Hepatocyte (in vitro differentiated cells): ENCODE data around the gene PKM. TPM values are rescaled to one million over a fixed set of nuclear protein-coding genes. Genes with fewer than 3 reads are reported as not detected.

Source experiments
- DNase-seq: peaks from one replicate; pipeline ENCODE4 v3.0.0-alpha.2; 2016; ENCODE audit warnings: low spot score
- H2AFZ ChIP-seq: fragments of 200-600 bp; sonication (generic); 2 replicates; pipeline ENCODE4 v1.6.0; 2016; ENCODE audit warnings: antibody characterized with exemption, mild to moderate bottlenecking
- H3K27ac ChIP-seq: fragments of 200-600 bp; sonication (generic); 2 replicates; pipeline ENCODE4 v1.5.1; 2016; ENCODE audit warnings: mild to moderate bottlenecking
- H3K27me3 ChIP-seq: fragments of 200-600 bp; sonication (generic); 2 replicates; pipeline ENCODE4 v1.6.1; 2016
- H3K36me3 ChIP-seq: fragments of 200-600 bp; sonication (generic); replicated peaks from 2 replicates; pipeline ENCODE4 v1.5.1; 2016; ENCODE audit warnings: low read depth; ENCODE audit not compliant: insufficient read depth
- H3K4me1 ChIP-seq: fragments of 200-600 bp; sonication (generic); 2 replicates; pipeline ENCODE4 v1.5.1; 2016; ENCODE audit warnings: mild to moderate bottlenecking, moderate library complexity; ENCODE audit not compliant: insufficient read depth
- H3K4me2 ChIP-seq: fragments of 200-600 bp; sonication (generic); 2 replicates; pipeline ENCODE4 v1.6.0; 2016
- H3K4me3 ChIP-seq: fragments of 200-600 bp; sonication (generic); 2 replicates; pipeline ENCODE4 v1.5.1; 2016; ENCODE audit warnings: mild to moderate bottlenecking
- H3K79me2 ChIP-seq: fragments of 200-600 bp; sonication (generic); 2 replicates; pipeline ENCODE4 v1.6.0; 2017; ENCODE audit warnings: mild to moderate bottlenecking
- H3K9me2 ChIP-seq: fragments of 200-600 bp; sonication (generic); replicated peaks from 2 replicates; pipeline ENCODE4 v1.6.0; 2017; ENCODE audit warnings: mild to moderate bottlenecking; ENCODE audit not compliant: insufficient read depth
- H3K9me3 ChIP-seq: fragments of 200-600 bp; sonication (generic); 2 replicates; pipeline ENCODE4 v1.5.1; 2016; ENCODE audit warnings: low read depth, mild to moderate bottlenecking
- H4K20me1 ChIP-seq: fragments of 200-600 bp; sonication (generic); 2 replicates; pipeline ENCODE4 v1.6.0; 2016; ENCODE audit warnings: mild to moderate bottlenecking; ENCODE audit not compliant: insufficient read depth, poor library complexity, severe bottlenecking
- EZH2 ChIP-seq: fragments of 200-600 bp; sonication (generic); IDR thresholded peaks from 2 replicates; pipeline ENCODE4 v1.6.1; 2016; ENCODE audit warnings: antibody characterized with exemption, mild to moderate bottlenecking, borderline replicate concordance
- EZH2phosphoT487 ChIP-seq: fragments of 200-600 bp; sonication (generic); IDR thresholded peaks from one replicate; pipeline ENCODE4 v1.6.1; 2018; ENCODE audit warnings: antibody characterized with exemption, mild to moderate bottlenecking, low read depth, moderate library complexity; ENCODE audit not compliant: unreplicated experiment, severe bottlenecking
- WGBS: methylation state at CpG from one replicate; pipeline ENCODE4 v1.1.6; 2016; ENCODE audit warnings: low lambda C conversion rate; ENCODE audit errors: missing lambda C conversion rate; 5-methylcytosine and 5-hydroxymethylcytosine counted together
- polyA plus RNA-seq: library from polyadenylated mRNA; unstranded; fragments of >200 nt; fragmentation: Nextera tagmentation; extraction: Ambion mirVana; gene quantifications from 2 replicates; pipeline ENCODE4 v1.2.1, GENCODE V29; 2016
- total RNA-seq: library from RNA; depleted of rRNA; stranded (reverse); fragments of >200 nt; gene quantifications from 2 replicates; pipeline ENCODE4 v1.2.3, GENCODE V29; 2014
- TF ChIP-seq, protein P1 (sequence below): fragments of 200-600 bp; sonication (generic); IDR thresholded peaks from 2 replicates; pipeline ENCODE4 v1.5.1; 2016; ENCODE audit warnings: antibody characterized with exemption, mild to moderate bottlenecking; ENCODE audit not compliant: poor library complexity

PKM gene
- total and polyA plus RNA-seq, 2 experiments from 2014 or later = 314 to 376 TPM

DNA sequence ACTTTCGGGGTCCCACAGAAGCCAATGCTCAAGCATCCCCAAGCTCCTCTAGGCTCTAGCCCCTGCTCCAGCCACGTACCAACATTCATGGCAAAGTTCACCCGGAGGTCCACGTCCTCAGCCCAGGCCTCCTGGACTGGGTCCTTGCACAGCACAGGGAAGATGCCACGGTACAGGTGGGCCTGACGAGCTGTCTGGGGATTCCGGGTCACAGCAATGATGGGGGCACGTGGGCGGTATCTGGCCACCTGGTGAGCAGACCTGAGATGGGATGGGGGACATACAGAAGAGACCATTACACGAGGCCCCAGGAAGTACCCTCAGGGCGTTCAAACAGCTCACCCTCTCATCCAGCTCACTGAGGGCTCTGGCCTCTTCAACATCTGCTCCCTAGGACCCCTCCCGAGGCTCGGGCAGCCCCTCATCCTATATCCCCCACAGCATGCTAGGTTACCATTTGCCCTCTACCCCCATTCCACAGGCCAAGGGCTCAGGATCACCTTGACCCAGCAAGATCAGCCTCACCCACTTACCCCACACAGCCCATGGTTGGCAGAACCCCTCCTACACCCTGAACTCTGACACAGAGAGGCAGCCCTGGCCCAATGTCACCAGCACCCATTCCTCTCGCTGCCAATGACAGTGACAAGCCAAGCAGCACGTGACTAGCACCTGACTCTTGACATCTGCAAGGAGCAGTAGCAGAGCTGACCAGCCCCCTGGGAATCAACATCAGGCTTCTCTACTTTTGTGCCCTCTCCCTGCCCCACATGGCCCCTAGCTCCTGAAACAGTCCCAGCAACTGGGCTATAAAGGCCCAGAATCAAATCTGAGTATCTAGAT is 30.4 kb downstream of the PKM start:
- Histone ChIP-seq H3K9me2 (no peaks in the 10 kb centered on the region), H3K4me1 (no peaks in the 10 kb centered on the region), H3K9me3 (no peaks in the 10 kb centered on the region), H2AFZ (no peak overlapping the region), H3K4me2 (no peak overlapping the region), H3K27me3 (peaks cover 13% of the 10 kb centered on the region), H3K27ac (no peak overlapping the region), H3K79me2 (no peaks in the 10 kb centered on the region), H3K36me3 (no peaks in the 10 kb centered on the region), H3K4me3 (no peak overlapping the region), H4K20me1 (no peaks in the 10 kb centered on the region)
- no peak for DNase-seq
- 94% methylated on average over 15 of the region's 15 CpGs for WGBS
- TF ChIP-seq, protein P1, sequence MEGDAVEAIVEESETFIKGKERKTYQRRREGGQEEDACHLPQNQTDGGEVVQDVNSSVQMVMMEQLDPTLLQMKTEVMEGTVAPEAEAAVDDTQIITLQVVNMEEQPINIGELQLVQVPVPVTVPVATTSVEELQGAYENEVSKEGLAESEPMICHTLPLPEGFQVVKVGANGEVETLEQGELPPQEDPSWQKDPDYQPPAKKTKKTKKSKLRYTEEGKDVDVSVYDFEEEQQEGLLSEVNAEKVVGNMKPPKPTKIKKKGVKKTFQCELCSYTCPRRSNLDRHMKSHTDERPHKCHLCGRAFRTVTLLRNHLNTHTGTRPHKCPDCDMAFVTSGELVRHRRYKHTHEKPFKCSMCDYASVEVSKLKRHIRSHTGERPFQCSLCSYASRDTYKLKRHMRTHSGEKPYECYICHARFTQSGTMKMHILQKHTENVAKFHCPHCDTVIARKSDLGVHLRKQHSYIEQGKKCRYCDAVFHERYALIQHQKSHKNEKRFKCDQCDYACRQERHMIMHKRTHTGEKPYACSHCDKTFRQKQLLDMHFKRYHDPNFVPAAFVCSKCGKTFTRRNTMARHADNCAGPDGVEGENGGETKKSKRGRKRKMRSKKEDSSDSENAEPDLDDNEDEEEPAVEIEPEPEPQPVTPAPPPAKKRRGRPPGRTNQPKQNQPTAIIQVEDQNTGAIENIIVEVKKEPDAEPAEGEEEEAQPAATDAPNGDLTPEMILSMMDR = no peak
- TF ChIP-seq EZH2phosphoT487 (no peak), EZH2 (no peak)

DNA sequence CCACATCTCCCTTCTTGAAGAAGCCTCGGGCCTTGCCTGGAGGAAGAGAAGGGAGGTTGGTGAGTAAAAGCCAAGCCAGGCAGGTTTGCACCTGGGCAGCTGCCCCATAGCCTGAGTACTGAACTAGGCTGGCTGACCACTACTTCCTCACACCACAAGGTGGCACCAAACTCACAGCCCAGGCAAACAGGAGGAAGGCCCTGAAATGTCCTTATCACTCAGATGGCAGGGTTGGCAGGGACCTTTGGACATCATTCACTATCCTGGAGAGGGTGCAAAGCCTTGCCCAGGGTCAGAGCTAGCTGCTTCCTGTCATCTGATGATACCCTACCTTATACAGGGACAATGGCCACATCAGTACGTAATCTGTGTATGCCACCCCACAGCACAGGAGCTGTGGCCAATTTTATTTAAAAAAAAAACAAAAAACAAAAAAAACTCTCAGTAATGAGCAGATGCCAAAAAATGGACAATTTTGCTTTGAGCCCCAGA is 31.2 kb downstream of the PKM start:
- Histone ChIP-seq H3K4me3 (no peak overlapping the region), H3K79me2 (no peaks in the 10 kb centered on the region), H3K9me2 (no peaks in the 10 kb centered on the region), H3K27me3 (peaks cover 13% of the 10 kb centered on the region), H3K9me3 (no peaks in the 10 kb centered on the region), H4K20me1 (no peaks in the 10 kb centered on the region), H3K36me3 (no peaks in the 10 kb centered on the region), H3K4me2 (no peak overlapping the region), H2AFZ (no peak overlapping the region), H3K4me1 (no peaks in the 10 kb centered on the region), H3K27ac (no peak overlapping the region)
- DNase-seq = peak; percentile 85
- no peak for TF ChIP-seq EZH2
- no peak for TF ChIP-seq EZH2phosphoT487
- TF ChIP-seq, protein P1 = peak; percentile 85
- 73% methylated on average over 2 of the region's 2 CpGs for WGBS

DNA sequence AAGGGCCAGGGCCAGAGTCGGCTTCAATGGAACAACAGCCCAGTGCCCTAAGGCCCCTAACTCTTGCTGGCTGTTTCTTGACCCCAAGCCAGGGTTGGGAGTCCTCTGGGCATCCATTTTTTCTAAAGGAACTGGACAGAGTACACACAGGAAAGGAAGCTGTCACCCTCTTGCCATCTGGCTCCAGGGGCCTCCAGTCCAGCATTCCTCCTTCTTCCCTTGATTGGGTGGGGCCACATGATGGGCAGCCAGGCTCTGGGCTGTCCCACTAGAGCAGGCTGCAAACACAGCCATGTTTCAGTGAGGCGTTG is 31.8 kb downstream of the PKM start:
- H3K27ac ChIP-seq = no peak overlapping the region
- 91% methylated on average over 2 of the region's 2 CpGs for WGBS
- no peak overlapping the region for H3K4me2 ChIP-seq
- H3K9me3 ChIP-seq = no peaks in the 10 kb centered on the region
- no peaks in the 10 kb centered on the region for H3K4me1 ChIP-seq
- H3K36me3 ChIP-seq = no peaks in the 10 kb centered on the region
- no peaks in the 10 kb centered on the region for H3K9me2 ChIP-seq
- TF ChIP-seq EZH2 = no peak
- H3K27me3 ChIP-seq = peaks cover 13% of the 10 kb centered on the region
- no peak overlapping the region for H2AFZ ChIP-seq
- no peak overlapping the region for H3K4me3 ChIP-seq
- DNase-seq = no peak
- H3K79me2 ChIP-seq = no peaks in the 10 kb centered on the region
- H4K20me1 ChIP-seq = no peaks in the 10 kb centered on the region

DNA sequence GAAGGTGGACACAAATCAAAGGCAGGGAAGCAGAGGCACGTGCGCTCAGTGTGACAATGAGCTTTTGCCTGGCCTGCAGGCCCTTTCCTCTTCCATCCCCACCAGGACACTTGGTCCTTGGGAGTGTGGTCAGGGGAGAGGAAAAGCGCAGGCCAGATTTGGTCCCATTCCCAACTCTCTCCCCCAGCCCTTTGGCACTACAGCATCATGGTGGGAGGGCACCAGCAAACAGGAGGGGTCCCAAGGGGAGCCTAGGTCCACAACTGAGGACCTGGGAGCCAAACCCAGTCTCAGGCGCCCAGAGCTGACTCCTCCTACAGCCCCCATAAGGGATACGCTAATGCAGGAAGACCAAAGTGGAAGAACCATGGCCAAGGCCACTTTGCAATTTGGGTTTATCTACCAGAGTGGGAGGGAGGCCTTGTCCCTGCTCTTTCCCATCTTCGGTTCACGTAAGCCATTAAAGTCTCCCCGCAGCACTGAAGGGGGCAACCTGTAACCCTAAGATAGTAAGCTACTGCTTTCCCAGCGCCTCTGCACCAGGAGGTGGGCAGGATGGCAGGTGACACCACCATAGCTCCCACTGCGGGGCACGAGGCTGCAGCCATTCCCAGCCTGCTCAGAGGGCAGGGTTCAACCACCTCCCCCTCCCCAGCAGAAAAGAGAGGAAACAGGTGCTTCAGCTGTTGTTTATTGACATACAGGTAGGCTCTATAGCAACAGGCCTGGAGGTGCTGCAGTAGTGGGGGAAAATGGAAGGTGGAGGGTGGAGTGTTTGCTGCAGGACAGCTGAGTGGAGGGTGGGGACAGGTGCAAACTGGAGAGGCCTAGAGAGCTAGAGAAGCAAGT is 32.4 kb downstream of the PKM start:
- no peaks in the 10 kb centered on the region for H3K36me3 ChIP-seq
- no peak overlapping the region for H3K4me3 ChIP-seq
- H3K4me2 ChIP-seq = no peak overlapping the region

More for the DNA sequence above, 32.4 kb downstream of the PKM start:
- H3K9me3 ChIP-seq = no peaks in the 10 kb centered on the region
- no peak overlapping the region for H2AFZ ChIP-seq
- no peaks in the 10 kb centered on the region for H4K20me1 ChIP-seq
- 74% methylated on average over 11 of the region's 11 CpGs for WGBS
- H3K27me3 ChIP-seq = peaks cover 13% of the 10 kb centered on the region
- no peak overlapping the region for H3K27ac ChIP-seq
- DNase-seq = no peak
- TF ChIP-seq EZH2phosphoT487 = no peak
- TF ChIP-seq, protein P1 = no peak
- TF ChIP-seq EZH2 = no peak
- H3K9me2 ChIP-seq = no peaks in the 10 kb centered on the region
- H3K79me2 ChIP-seq = no peaks in the 10 kb centered on the region
- H3K4me1 ChIP-seq = no peaks in the 10 kb centered on the region
